ENCODE measurements around the gene SPDYE6.
"Not testable (repeated sequence)": the region's sequence is repeated elsewhere in the genome, so short reads cannot be mapped to it uniquely, and the experiment has no call there.

SPDYE6 gene, protein sequence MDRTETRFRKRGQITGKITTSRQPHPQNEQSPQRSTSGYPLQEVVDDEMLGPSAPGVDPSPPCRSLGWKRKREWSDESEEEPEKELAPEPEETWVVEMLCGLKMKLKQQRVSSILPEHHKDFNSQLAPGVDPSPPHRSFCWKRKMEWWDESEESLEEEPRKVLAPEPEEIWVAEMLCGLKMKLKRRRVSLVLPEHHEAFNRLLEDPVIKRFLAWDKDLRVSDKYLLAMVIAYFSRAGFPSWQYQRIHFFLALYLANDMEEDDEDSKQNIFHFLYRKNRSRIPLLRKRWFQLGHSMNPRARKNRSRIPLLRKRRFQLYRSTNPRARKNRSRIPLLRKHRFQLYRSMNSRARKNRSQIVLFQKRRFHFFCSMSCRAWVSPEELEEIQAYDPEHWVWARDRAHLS

DNA sequence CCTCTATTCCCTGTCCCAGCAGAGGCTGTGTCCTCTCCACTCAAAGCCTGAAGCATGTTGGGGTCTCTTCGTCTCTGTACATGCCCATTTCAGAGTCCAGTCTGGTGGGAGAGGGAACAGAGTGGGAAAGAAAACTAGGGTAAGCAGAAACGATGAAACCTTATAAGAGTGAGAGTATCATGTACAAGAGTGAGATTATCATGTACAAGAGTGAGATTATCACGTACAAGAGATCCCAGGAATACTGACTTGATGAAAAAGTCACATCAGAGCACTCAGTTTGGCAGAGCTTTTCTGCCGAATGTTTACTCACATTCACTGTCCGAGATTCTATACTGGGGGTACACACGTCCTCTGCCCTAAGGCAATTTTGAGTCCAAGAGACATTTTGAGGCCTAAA, at the start of gene SPDYE6:
Gene SPDYE6, minus strand, starts transcription at position 101 of the 400 bp plus-strand sequence. CDS start 421 bp downstream, outside the sequence.
- DNase-seq, result not testable (repeated sequence)

GRCh38 chr7:102404862-102405188, 48.6 kb upstream of the SPDYE6 start:
- not testable (repeated sequence) for DNase-seq

DNA sequence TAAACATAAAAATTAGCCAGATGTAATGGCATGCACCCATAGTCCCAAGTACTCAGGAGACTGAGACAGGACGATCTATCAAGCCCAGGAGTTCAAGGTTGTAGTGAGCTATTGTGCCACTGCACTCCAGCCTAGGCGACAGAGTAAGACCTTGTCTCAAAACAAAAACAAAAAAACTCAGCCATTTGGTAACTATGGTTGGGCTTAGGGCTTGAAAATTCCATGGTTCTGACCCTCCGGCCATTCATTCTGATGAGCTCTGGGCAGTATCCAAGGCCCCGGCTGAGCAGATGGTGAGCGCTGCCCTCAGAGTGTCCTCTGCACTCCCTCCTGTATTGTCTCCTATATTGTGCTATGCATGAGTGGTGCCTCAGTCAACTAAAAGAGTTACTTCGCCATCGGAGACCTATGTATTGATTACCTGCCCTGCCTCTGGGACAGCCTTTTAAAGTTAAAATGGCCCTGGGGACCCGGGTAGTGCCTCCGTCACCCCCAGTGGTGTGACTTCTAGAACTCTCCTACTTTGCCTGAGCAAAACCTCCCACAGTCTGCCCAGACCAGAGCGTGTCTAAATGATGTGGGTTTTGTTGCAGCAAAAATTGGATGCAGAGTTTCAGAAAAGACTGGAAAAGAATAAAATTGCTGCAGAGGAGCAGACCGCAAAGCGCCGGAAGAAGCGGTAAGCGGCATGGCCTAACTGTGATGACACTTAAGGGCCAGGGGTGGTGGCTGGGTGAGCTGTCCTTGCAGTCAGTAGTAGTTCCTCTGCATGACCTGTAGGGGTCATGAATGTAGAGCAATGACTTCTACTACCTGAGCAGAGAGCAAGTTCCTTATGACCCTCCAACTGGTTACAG, 48.0 kb upstream of the SPDYE6 start:
- no peak for DNase-seq

DNA sequence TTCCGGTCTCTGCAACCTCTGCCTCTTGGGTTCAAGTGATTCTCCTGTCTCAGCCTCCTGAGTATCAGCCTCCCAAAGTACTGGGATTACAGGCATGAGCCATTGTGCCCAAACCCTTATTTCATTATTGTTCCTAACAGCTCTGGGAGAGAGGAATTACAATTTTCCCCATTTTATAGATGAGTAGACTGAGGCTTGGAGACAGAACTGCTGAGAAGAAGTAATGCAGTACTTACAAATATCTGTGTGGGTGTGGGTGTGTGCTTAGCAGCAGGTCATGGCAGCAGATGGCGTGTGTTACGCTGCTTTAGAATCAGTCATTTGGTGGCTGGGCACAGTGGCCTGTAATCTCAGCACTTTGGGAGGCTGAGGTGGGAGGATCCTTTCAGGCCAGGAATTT, 47.3 kb upstream of the SPDYE6 start:
- DNase-seq, result no peak

DNA sequence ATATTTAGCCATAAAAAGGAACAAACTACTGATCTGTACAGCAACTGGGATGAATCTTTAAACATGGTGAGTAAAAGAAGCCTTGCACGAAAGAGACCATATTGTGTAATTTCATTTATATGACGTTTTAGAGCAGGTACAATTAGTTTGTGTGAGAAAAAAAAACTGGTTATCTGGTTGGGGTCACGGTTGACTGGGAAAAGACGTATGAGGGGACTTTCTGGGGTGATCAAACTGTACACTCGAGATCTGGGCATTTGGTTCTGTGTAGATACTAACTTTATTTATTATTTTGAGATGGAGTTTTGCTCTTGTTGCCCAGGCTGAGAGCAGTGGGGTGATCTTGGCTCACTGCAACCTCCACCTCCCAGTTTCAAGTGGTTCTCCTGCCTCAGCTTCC, 44.1 kb upstream of the SPDYE6 start:
- no peak for DNase-seq

DNA sequence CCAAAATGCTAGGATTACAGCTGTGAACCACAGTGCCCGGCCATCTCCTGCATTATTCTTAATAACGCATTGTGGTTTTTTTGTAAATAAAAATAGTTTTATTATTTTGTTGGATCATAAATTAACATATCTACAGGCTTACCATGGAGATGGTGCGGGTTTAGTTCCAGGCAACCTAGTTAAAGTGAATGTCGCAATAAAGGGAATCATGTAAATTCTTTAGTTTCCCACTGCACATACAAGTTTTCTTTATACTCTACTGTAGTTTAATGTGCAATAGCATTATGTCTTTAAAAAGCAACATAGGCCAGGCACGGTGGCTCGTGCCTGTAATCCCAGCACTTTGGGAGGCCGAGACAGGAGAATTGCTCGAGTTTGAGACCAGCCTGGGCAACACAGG, 42.3 kb upstream of the SPDYE6 start:
- no peak for DNase-seq

DNA sequence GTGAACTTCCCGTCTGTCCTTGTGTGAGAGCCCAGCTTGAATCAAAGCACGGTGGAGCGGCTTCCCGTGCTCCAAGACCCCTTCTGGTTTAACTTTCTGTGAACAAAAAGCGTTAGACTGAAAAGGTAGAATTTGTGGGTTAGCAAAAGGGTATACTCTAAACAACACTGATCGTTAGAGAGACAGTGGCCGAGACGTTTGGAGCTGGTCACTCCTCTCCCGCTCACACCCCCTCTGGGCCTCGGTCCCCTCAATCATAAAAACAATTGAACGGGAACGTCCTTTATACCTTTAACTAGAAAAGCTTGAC, 40.4 kb upstream of the SPDYE6 start:
- no peak for DNase-seq

DNA sequence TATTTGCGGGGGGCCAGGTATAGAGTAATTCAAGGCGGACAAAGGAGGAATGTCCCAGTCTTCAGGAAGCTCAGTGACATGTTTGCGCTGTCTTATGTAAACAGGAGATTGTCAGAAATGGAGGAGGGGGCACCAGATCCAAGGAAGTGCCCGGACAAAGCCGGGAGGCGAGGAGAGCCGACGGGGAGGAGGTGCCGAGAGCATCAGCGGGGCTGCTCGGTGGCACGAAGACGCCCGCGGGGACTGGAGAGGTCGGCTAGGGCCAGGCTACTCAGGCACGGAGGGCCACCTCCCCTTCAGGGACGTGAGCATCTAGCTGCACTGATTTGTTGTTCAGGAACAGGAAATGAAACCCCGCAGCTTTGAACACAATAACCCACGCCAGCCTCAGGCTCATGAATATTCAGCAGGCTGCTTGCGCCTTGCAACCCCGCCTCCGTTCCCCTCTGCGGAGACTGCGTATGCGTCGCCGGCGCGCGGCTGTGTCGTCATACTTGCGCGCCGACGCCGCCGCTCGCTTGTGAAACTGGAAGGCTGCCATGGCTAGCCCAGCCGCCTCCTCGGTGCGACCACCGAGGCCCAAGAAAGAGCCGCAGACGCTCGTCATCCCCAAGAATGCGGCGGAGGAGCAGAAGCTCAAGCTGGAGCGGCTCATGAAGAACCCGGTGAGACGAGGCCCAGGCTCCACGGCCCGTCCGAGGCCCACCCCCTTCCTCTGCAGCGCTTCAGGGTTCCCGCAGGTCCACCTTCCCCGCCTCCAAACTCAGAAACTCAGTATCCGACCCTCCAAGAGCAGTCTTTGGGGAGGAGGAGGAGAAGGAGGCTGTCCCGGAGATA, 39.8 kb upstream of the SPDYE6 start, which contains the start of gene PRKRIP1:
Gene PRKRIP1, plus strand, starts transcription at position 491 of the 837 bp plus-strand sequence. Its CDS starts 49 bp downstream, at position 540.
- peak; percentile 88 for DNase-seq

- DNase-seq, result no peak
These were observed 39.3 kb upstream of the SPDYE6 start for GRCh38 chr7:102395592-102395872.

GRCh38 chr7:102393467-102393866, 37.2 kb upstream of the SPDYE6 start:
- no peak for DNase-seq

DNA sequence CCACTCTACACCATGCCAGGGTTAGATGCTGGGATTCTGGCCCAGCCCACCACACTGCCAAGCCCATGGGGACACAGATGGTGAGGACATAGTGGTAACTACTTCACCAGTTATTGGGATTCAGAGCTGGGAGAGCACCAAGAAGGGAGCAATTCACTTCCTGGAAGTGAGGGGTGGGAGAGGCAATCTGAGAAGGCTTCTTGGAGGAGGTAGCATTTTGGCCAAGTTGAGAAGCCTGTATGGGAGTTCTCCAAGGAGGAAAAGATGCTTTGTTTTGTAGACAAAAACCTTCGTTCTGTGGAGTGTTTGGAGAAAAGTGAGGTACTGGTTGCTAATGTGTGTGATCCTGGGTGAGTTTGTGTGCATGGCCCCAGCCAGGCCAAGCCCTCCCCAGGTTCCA, 36.1 kb upstream of the SPDYE6 start:
- no peak for DNase-seq

DNA sequence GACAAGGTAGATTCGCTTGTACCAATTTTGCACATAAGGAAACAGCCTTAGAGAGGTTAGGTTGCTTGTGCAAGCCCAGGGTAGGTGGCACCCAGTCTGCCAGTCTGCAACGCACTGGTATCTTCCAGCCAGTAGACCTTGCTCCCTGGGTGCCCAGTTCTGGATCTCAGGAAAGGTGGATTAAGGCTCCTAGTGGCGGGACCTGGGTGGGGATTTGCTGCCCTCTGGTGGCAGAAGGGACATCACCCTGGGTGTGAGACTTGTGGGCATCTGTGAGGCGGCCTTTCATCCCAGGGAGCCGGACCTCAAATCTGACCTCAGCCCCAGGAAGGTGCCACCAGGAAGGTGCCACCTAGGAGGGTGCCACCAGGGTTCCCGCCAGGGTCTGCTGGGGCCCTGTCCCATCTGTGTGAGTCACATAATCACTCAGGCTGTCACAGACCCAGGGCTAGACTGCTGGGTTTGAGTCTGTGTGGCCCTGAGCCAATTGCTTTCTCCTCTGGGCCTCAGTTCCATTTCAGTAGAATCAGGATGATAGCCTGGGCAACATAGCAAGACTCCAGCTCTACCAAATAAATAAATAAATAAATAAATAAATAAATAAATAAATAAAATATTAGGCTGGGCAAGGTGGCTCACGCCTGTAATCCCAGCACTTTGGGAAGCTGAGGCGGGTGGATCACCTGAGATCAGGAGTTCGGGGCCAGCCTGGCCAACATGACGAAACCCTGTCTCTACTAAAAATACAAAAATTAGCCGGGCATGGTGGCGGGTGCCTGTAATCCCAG, 34.6 kb upstream of the SPDYE6 start:
- DNase-seq, result peak; percentile 6

DNA sequence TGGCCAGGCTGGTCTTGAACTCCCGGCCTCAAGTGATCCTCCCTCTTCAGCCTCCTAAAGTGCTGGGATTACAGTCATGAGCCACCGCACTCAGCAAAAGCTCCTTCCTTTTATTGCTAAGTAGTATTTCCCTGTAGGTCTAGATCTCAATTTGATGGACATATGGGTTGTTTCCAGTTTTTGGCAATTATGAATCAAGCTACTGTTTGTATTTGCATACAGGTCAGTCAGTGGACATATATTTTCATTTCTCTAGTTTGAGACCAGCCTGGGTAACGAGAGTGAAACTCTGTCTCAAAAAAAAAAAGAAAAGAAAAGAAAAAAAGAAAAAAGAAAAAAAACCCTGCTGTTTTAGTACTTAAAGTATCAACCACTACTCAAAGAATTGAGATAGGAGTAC, 33.6 kb upstream of the SPDYE6 start:
- no peak for DNase-seq

- no peak for DNase-seq
These were observed 30.8 kb upstream of the SPDYE6 start for GRCh38 chr7:102387064-102387463.

DNA sequence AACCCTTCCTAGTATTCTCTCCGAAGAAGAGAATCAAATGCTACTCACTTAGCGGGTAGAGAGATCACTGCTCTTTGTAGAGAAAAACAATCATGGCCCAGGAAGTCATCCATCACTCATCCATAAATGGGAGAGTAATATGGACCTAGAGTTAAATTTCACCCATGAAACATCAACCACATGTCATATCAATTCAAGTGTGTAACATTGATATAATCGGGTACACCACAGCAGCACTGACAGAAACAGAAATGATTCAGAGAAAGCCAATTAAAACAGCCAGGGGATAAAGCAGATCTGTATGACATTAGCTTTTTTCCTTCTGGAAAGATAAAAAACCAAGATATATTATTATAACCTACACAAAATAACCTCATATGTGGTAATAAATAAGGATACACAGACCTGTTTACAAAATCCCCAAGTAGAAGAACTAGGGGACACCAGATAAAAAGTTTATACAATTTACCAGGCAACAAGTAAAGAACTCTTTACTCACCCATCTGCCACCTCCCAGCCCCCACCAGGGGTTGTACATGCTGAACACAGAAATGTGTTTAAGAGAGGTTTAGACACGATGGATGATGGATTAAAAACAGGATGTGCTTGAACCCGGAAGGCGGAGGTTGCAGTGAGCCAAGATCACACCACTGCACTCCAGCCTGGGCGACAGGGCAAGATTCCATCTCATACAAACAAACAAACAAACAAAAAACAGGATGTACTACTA, 25.6 kb upstream of the SPDYE6 start:
- not testable (repeated sequence) for DNase-seq

DNA sequence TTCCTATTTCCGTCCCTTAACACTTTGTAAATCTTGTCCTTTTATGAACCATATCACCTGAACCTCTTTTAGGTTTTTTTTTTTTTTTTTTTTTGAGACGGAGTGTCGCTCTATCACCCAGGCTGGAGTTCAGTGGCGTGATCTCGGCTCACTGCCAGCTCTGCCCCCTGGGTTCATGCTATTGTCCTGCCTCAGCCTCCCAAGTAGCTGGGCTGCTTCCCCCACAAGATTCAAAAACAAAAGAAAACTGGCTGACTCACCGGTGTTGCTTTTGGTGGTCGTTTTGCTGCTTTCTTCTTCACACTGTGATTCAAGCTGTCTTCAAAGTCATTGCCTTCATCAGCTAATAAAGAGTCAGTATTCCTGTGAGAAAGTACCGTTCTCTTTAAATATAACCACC, 24.6 kb upstream of the SPDYE6 start:
- not testable (repeated sequence) for DNase-seq

GRCh38 chr7:102376964-102377466, 20.8 kb upstream of the SPDYE6 start:
- no peak for DNase-seq

DNA sequence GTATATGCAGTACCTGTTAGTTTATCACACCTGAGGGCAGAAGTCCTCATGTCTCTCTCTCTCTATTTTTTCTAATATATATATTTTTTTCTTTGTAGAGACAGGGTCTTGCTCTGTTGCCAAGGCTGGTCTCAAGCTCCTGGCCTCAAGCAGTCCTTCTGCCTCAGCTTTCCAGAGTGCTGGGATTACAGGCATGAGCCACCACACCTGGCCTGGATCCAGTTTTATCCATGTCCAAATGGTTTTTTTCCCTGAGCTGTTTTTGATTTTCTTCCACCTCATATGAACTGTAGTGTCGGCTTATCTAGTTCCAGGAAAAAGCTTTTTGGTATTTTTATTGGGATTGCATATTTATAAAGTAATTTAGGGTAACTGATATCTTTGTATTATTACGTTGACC, 16.6 kb upstream of the SPDYE6 start:
- not testable (repeated sequence) for DNase-seq

DNA sequence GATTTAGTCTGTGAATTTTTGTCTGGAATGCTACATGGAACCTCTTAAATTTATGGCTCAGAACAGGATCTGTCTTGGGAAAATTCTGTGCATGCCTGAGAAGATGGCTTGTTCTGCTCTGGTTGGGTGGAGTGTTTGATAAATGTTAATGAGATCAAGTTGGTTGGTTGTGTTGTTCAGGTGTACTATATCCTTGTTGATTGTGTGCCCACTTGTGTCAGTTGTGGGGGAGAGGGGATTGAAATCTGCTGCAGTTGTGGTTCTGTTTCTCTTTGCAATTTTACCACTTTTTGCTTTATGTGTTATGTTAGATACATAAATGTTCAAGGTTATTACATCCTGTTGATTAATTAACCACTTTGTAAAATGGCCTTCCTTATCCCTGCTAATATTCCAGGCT, 13.8 kb upstream of the SPDYE6 start:
- not testable (repeated sequence) for DNase-seq

- DNase-seq, result not testable (repeated sequence)
These were observed 9.1 kb upstream of the SPDYE6 start for GRCh38 chr7:102365390-102365789.

GRCh38 chr7:102364394-102364886, 8.2 kb upstream of the SPDYE6 start:
- DNase-seq, result not testable (repeated sequence)

Data from NCI-H1417 treated with DMSO at 0.1 percent for 48 hours (cell line).